ENCODE data around the gene CFAP46.

DNA sequence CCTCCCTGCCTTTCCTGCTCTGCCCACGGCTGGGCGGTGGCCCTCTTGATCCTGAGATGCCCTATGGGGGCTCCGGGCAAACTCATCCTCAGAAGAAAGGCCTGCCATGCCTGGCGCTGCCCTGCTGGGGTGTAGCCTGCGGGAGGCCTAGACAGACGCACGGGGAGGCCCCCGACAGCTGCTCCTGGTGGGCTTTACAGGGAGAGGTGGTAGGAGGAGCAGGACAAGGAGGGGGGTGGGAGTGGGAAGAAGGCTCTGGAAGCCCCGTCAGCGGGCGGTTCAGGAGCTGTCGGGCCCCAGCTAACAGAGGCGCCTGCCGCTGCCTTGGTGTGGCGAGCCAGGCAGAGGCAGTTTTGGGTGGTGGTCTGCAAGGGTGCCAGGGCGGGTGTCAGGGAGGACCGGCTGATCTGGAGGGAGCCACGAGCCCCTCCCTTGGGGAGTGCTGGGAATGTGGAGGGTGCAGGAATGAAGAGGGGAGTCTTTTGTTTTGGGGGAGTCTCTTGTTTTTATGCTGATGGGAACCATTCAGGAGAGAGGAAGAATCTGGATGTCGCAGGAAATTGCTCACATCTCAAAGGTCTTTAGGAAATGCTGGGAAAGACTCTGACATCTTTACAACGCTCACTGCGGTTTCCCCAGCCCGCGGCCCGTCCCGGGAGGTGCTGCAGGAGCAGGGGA, 63.5 kb downstream of the CFAP46 start:
- TF ChIP-seq FOXK2 (IDR thresholded peaks at IDR 0.05), result no peak
- no peak for TF ChIP-seq ZNF384 (IDR thresholded peaks at IDR 0.05)
- TF ChIP-seq FOXM1 (IDR thresholded peaks at IDR 0.05; ENCODE audit: borderline replicate concordance), result no peak
- TF ChIP-seq SUZ12 (IDR thresholded peaks at IDR 0.05), result no peak
- no peak for TF ChIP-seq ELF4 (IDR thresholded peaks at IDR 0.05)
- TF ChIP-seq, protein P1, sequence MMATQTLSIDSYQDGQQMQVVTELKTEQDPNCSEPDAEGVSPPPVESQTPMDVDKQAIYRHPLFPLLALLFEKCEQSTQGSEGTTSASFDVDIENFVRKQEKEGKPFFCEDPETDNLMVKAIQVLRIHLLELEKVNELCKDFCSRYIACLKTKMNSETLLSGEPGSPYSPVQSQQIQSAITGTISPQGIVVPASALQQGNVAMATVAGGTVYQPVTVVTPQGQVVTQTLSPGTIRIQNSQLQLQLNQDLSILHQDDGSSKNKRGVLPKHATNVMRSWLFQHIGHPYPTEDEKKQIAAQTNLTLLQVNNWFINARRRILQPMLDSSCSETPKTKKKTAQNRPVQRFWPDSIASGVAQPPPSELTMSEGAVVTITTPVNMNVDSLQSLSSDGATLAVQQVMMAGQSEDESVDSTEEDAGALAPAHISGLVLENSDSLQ (IDR thresholded peaks at IDR 0.05), result no peak
